ENCODE data around the gene NUMA1. TPM values are rescaled to one million over a fixed set of nuclear protein-coding genes. Genes with fewer than 3 reads are reported as not detected.

NUMA1 gene
- total RNA-seq, 1 donor from 2014 or later: 247 TPM

DNA sequence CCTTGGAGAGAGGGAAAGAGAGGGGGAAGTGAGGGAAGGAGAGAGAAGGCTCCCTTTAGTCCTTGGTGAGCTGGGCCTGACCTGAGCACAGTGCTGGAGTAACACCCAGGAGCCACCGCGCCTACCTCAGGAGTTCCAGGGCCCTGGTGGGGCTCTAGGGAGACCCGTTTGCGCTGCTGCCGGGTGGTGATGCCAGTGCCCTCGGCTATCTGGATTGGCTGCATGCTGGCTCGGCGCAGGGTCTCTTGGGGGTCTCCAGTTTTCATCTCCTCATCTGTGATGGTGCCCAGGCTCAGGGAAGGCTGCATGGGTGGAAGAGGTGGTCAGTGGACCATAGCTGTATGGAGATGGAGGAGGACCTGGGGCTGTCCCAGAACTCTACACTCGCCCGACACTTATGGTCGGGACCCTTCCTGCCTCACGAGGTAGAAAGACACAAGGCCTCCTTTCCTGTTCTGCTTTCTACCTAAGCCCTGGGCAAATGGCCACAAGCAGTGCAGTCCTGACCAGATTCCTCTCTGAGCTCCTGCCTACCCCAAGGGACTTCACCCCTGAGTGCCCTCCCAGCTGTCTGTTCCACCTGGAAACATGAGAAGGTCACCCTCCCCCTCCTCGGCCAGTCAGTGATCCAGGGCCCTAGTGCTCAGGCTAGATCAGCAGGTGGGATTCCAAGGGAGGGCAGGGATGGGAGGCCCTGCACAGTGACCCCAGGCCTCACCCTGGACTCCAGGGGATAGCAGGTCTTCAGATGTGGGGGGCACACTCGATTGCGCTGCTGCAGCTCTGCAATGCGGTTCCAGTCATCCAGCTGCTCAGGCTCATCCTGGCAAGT is 75.6 kb downstream of the NUMA1 start:
- H3K36me3 Mint-ChIP-seq (ENCODE audit: unreplicated experiment): peaks cover 52% of the 10 kb centered on the region
- peaks cover 8% of the 10 kb centered on the region for H3K4me1 Mint-ChIP-seq (ENCODE audit: unreplicated experiment)
- H3K9me3 Mint-ChIP-seq (ENCODE audit: unreplicated experiment): no peaks in the 10 kb centered on the region
- H3K27me3 Mint-ChIP-seq (ENCODE audit: unreplicated experiment): no peaks in the 10 kb centered on the region
- no peak for DNase-seq (ENCODE audit: extremely low spot score, unreplicated experiment)
- H3K4me3 Mint-ChIP-seq (ENCODE audit: unreplicated experiment): no peak overlapping the region
- no peak overlapping the region for H3K27ac Mint-ChIP-seq (ENCODE audit: unreplicated experiment)
- TF ChIP-seq, protein P1, sequence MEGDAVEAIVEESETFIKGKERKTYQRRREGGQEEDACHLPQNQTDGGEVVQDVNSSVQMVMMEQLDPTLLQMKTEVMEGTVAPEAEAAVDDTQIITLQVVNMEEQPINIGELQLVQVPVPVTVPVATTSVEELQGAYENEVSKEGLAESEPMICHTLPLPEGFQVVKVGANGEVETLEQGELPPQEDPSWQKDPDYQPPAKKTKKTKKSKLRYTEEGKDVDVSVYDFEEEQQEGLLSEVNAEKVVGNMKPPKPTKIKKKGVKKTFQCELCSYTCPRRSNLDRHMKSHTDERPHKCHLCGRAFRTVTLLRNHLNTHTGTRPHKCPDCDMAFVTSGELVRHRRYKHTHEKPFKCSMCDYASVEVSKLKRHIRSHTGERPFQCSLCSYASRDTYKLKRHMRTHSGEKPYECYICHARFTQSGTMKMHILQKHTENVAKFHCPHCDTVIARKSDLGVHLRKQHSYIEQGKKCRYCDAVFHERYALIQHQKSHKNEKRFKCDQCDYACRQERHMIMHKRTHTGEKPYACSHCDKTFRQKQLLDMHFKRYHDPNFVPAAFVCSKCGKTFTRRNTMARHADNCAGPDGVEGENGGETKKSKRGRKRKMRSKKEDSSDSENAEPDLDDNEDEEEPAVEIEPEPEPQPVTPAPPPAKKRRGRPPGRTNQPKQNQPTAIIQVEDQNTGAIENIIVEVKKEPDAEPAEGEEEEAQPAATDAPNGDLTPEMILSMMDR (IDR thresholded peaks at IDR 0.05): no peak

DNA sequence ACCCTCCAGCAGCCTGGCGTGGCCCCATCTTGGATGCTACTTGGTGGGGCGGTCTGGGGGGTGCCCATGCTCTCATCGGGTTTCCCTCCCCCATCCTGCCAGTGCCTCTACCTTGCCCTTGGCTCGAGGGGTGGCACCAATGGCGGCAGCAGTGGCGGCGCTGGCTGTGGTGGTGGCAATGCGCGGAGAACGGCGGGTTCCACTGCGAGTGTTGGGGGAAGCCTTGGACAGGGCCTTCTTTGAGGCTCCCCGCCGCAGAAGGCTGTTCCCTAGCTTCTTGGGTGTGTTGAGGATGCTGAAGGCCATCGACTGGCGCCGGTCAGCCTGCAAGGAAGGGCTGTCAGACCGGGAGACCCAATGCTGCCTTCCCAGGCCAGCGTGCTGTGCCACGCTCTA is 76.6 kb downstream of the NUMA1 start:
- H3K4me3 Mint-ChIP-seq (ENCODE audit: unreplicated experiment): no peak overlapping the region
- H3K27ac Mint-ChIP-seq (ENCODE audit: unreplicated experiment): no peak overlapping the region

DNA sequence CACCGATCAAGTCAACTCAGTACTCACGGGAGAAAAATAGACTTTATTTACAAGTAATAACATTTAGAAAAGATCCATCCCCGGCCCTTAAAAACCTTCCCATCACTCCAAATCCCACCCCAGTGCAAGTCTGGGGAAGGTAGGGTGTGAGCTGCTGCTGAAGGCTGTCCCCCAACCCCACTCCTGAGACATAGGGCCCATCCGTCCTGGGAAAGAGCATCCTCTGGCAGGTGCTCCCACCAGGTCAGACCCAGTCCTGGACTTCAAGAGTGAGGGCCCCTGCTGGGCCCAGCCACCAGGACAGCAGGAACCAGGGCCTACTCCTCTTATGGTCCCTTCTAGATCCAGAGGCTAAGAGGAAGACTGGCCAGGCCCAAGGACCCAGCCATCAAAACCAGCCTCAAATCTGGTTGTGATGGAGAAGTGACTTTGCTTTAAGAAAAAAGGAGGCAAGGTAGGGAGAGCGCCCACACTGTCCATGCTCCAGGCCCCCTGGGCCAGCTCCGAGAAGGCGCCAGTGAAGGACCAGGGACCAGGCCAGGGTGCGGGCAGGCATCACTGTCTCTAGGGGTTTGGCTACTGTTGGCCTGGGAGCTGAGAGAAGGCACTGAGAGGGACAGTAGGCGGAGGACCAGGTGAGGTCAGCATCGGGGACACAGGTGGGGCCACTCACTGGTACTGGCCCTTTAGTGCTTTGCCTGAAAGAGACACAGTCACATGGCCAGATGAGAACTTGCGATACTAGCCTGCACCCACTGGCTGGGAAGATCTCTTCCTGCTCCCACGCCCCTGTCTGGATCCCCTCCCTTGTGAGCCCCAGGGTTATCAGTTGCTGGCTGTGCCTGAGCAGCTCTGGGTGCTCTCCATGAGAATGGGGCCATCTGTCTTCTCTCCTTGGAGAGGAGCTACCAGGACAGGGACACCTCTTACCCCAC is 77.2 kb downstream of the NUMA1 start:
- no peaks in the 10 kb centered on the region for H3K27me3 Mint-ChIP-seq (ENCODE audit: unreplicated experiment)
- no peak for DNase-seq (ENCODE audit: extremely low spot score, unreplicated experiment)
- H3K36me3 Mint-ChIP-seq (ENCODE audit: unreplicated experiment): peaks cover 42% of the 10 kb centered on the region
- TF ChIP-seq, protein P1 (IDR thresholded peaks at IDR 0.05): no peak
- no peaks in the 10 kb centered on the region for H3K9me3 Mint-ChIP-seq (ENCODE audit: unreplicated experiment)
- H3K27ac Mint-ChIP-seq (ENCODE audit: unreplicated experiment): no peak overlapping the region
- H3K4me3 Mint-ChIP-seq (ENCODE audit: unreplicated experiment): no peak overlapping the region
- H3K4me1 Mint-ChIP-seq (ENCODE audit: unreplicated experiment): peaks cover 24% of the 10 kb centered on the region

More for the DNA sequence above, 76.6 kb downstream of the NUMA1 start:
- TF ChIP-seq, protein P1 (IDR thresholded peaks at IDR 0.05): no peak
- Mint-ChIP-seq H3K36me3 (ENCODE audit: unreplicated experiment) (peaks cover 48% of the 10 kb centered on the region), H3K9me3 (ENCODE audit: unreplicated experiment) (no peaks in the 10 kb centered on the region), H3K4me1 (ENCODE audit: unreplicated experiment) (peaks cover 18% of the 10 kb centered on the region), H3K27me3 (ENCODE audit: unreplicated experiment) (no peaks in the 10 kb centered on the region)
- no peak for DNase-seq (ENCODE audit: extremely low spot score, unreplicated experiment)

DNA sequence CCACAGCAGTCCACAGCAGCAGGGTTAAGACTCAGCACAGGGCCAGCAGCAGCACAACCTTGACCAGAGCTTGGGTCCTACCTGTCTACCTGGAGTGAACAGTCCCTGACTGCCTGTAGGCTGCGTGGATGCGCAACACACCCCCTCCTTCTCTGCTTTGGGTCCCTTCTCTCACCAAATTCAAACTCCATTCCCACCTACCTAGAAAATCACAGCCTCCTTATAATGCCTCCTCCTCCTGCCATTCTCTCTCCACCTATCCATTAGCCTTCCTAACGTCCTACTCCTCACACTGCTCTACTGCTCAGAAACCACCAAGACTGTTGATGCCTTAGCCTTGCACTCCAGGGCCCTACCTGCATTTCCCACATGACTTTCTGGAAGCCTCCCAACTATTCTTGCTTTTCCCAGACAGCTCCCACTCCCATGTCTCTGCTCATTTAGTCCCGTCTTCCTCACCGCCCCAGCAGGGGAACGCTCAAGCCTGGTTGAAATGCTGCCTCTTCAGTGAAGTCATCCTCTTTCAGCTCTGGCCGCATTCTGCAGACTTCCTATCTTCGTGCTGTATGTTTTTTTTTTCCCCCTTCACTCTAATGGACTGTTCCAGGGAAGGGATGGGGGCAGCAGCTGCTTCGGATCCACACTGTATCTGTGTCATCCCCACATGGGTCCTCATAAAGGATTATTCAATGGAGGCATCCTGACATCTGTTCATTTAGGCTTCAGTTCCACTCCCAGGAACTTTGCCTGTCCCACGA is 78.3 kb downstream of the NUMA1 start:
- H3K36me3 Mint-ChIP-seq (ENCODE audit: unreplicated experiment): peaks cover 34% of the 10 kb centered on the region
- H3K27me3 Mint-ChIP-seq (ENCODE audit: unreplicated experiment): no peaks in the 10 kb centered on the region
- no peak overlapping the region for H3K4me3 Mint-ChIP-seq (ENCODE audit: unreplicated experiment)
- H3K4me1 Mint-ChIP-seq (ENCODE audit: unreplicated experiment): peaks cover 25% of the 10 kb centered on the region
- no peaks in the 10 kb centered on the region for H3K9me3 Mint-ChIP-seq (ENCODE audit: unreplicated experiment)
- H3K27ac Mint-ChIP-seq (ENCODE audit: unreplicated experiment): peak overlapping the region; percentile 67
- TF ChIP-seq, protein P1 (IDR thresholded peaks at IDR 0.05): no peak
- DNase-seq (ENCODE audit: extremely low spot score, unreplicated experiment): no peak
